A549 (cell line): ENCODE data around the gene RIMOC1.

Experiments
- JUN ChIP-seq, 2 experiments: fragments of >200 bp; sonication (Bioruptor Twin); formaldehyde crosslinking; IDR thresholded peaks; 2 replicates in 1 of 2; 3 replicates in 1 of 2; pipeline ENCODE4 v1.6.1; 2016 to 2017
- NFE2L2 ChIP-seq: fragments of 150-350 bp; conservative IDR thresholded peaks from 2 replicates; pipeline ENCODE4 v1.6.1; 2014; ENCODE audit warnings: low read length

GRCh38 chr5:41951224-41951623 lies 47.1 kb downstream of the RIMOC1 start:
- TF ChIP-seq JUN (IDR thresholded peaks at IDR 0.05) (no peak), NFE2L2 (no peak)
